ENCODE data around the gene FAM204A. TPM values are rescaled to one million over a fixed set of nuclear protein-coding genes. Genes with fewer than 3 reads are reported as not detected.

FAM204A gene
- total RNA-seq, 1 donor from 2014 or later = 12.5 TPM

- Histone ChIP-seq H3K27me3 (no peaks in the 10 kb centered on the region), H3K4me3 (no peak overlapping the region), H3K36me3 (no peaks in the 10 kb centered on the region), H3K4me1 (no peaks in the 10 kb centered on the region), H3K9me3 (no peaks in the 10 kb centered on the region), H3K27ac (no peak overlapping the region)
- intact Hi-C loops (cut with DNase I) = no loop called here
- no peak for DNase-seq (ENCODE audit: low spot score in 2 of 2)
- TF ChIP-seq CTCF (IDR thresholded peaks at IDR 0.05) = no peak
Measured at GRCh38 chr10:118291122-118291521, 51.0 kb downstream of the FAM204A start.

GRCh38 chr10:118290471-118290995 lies 51.6 kb downstream of the FAM204A start:
- Histone ChIP-seq H3K4me3 (no peak overlapping the region), H3K27me3 (no peaks in the 10 kb centered on the region), H3K27ac (no peak overlapping the region), H3K9me3 (no peaks in the 10 kb centered on the region), H3K4me1 (no peaks in the 10 kb centered on the region), H3K36me3 (no peaks in the 10 kb centered on the region)
- intact Hi-C loops (cut with DNase I) = no loop called here
- no peak for DNase-seq (ENCODE audit: low spot score in 2 of 2)
- TF ChIP-seq CTCF (IDR thresholded peaks at IDR 0.05) = no peak

- DNase-seq (ENCODE audit: low spot score in 2 of 2) = no peak
- no peaks in the 10 kb centered on the region for H3K36me3 ChIP-seq
- no peak overlapping the region for H3K4me3 ChIP-seq
- no peaks in the 10 kb centered on the region for H3K9me3 ChIP-seq
- intact Hi-C loops (cut with DNase I) = no loop called here
- H3K4me1 ChIP-seq = no peaks in the 10 kb centered on the region
- TF ChIP-seq CTCF (IDR thresholded peaks at IDR 0.05) = no peak
- no peak overlapping the region for H3K27ac ChIP-seq
- H3K27me3 ChIP-seq = no peaks in the 10 kb centered on the region
Measured at GRCh38 chr10:118287076-118287806, 54.9 kb downstream of the FAM204A start.

GRCh38 chr10:118286051-118286838 lies 55.9 kb downstream of the FAM204A start:
- intact Hi-C loops (cut with DNase I) = no loop called here

GRCh38 chr10:118282670-118283069 lies 59.5 kb downstream of the FAM204A start:
- H3K4me3 ChIP-seq = no peak overlapping the region
- no peaks in the 10 kb centered on the region for H3K36me3 ChIP-seq
- intact Hi-C loops (cut with DNase I) = no loop called here
- no peak for TF ChIP-seq CTCF (IDR thresholded peaks at IDR 0.05)
- H3K4me1 ChIP-seq = no peaks in the 10 kb centered on the region
- H3K9me3 ChIP-seq = no peaks in the 10 kb centered on the region
- no peak for DNase-seq (ENCODE audit: low spot score in 2 of 2)
- no peak overlapping the region for H3K27ac ChIP-seq
- no peaks in the 10 kb centered on the region for H3K27me3 ChIP-seq

More at GRCh38 chr10:118286051-118286838, 55.9 kb downstream of the FAM204A start:
- Histone ChIP-seq H3K27me3 (no peaks in the 10 kb centered on the region), H3K4me1 (no peaks in the 10 kb centered on the region), H3K9me3 (no peaks in the 10 kb centered on the region), H3K4me3 (no peak overlapping the region), H3K27ac (no peak overlapping the region), H3K36me3 (no peaks in the 10 kb centered on the region)
- TF ChIP-seq CTCF (IDR thresholded peaks at IDR 0.05) = no peak
- no peak for DNase-seq (ENCODE audit: low spot score in 2 of 2)

All from ascending aorta (tissue), 2 donors.